Measurements from ENCODE around the gene MUC4.
"Not testable (repeated sequence)": the region's sequence is repeated elsewhere in the genome, so short reads cannot be mapped to it uniquely, and the experiment has no call there.

MUC4 gene

DNA sequence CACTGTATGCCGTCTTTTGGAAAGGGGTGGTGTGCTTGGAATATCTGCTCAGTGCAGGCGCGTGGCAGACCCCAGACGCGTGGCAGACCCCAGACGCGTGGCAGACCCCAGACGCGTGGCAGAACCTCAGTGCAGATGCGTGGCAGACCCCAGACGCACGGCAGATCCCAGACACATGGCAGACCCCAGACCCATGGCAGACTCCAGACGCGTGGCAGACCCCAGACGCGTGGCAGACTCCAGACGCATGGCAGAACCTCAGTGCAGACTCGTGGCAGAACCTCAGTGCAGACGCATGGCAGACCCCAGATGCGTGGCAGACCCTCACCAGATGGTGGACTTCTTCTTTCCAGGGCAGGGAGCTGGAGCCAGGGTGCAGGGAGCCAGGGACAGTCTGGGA, 637 bp upstream of the MUC4 start:
- in situ Hi-C loops (cut with HindIII; ENCODE audit: low sequenced_read_pairs), result no loop called here

DNA sequence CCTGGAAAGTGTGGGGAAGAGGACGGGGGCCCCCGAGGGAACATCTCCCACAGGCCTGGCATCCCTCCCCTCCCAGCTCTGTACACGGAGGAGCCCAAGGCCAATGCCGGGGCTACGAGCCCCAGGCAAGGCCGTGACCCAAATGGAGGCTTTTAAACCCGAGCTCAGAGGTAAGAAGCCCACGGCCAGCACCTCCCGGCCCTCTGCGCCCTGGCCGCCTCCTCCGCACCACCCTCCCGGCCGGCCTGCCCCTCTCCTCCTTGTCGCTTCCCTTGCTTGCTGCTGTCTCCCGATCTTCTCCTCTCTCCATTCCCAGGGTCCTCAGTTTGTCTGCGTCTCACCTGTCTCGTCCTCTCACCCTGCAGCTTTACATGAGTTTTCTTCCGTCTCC, 1.3 kb downstream of the MUC4 start:
- in situ Hi-C loops (cut with HindIII; ENCODE audit: low sequenced_read_pairs), result no loop called here

- in situ Hi-C loops (cut with HindIII; ENCODE audit: low sequenced_read_pairs), result no loop called here
Observed at GRCh38 chr3:195809796-195810454, 1.8 kb downstream of the MUC4 start.

GRCh38 chr3:195809291-195809785, 2.4 kb downstream of the MUC4 start:
- in situ Hi-C loops (cut with HindIII; ENCODE audit: low sequenced_read_pairs), result no loop called here

DNA sequence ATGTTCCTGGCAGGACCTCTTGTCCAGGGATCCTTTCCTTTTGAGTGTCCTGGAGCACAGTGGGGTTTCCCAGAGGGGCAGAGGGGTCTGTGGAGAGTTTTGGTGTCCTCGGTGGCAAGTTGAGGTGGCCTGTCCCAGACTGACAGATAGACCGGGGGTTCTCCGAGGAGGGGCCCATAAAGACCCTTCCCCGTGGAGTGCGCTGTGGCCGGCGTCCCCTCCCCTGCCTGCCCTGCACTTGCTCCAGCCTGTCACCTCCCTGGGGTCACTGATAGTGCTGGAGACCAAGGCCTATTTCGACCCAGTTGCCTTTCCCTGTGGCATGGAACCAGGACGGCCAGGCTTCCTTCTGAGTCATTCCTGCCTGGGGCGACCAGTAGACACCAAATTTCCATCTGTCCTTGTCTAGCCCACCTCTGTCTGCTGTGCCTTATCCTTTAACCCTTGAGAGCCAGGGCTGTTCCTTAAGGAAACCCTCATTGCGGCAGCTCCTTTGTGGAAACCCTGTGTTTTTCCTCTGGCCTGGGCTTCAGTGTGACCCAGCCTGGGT, 2.9 kb downstream of the MUC4 start:
- in situ Hi-C loops (cut with HindIII; ENCODE audit: low sequenced_read_pairs), result no loop called here

DNA sequence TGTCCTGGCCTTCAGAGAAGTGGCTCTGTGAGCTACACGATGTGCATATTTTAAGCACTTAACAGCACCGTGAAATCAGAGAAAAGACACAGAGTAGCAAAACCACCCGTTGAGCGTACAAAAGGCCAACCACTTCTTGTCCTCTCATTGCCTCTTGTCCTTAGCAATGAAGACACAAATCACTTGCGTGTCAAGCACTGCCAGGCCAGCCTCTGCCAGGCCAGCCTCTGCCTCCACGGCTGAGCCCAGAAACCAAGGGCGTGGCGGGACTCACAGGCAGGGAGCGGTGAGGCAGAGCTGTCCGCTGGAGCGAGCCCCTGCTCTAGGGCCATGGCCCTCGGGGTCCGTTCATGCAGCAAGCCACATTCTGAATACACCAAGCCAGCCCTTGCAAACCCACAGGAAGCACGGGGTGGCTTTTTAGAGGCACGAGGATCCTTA, 4.0 kb downstream of the MUC4 start:
- in situ Hi-C loops (cut with HindIII; ENCODE audit: low sequenced_read_pairs), result no loop called here

DNA sequence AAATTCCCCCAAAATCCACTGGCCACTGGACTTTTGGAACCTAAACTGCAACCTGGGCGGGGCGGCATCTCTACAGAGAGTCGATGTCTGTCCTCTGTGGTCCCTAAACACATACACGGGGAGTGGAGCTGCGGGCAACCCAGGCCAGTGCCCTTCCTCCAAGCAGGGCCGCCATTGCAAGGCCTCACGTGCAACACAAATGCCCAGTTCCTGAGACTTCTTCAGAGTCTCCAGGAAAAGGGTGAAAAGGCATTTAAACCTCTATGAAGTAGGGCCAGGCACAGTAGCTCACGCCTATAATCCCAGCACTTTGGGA, 4.9 kb downstream of the MUC4 start:
- in situ Hi-C loops (cut with HindIII; ENCODE audit: low sequenced_read_pairs), result no loop called here

DNA sequence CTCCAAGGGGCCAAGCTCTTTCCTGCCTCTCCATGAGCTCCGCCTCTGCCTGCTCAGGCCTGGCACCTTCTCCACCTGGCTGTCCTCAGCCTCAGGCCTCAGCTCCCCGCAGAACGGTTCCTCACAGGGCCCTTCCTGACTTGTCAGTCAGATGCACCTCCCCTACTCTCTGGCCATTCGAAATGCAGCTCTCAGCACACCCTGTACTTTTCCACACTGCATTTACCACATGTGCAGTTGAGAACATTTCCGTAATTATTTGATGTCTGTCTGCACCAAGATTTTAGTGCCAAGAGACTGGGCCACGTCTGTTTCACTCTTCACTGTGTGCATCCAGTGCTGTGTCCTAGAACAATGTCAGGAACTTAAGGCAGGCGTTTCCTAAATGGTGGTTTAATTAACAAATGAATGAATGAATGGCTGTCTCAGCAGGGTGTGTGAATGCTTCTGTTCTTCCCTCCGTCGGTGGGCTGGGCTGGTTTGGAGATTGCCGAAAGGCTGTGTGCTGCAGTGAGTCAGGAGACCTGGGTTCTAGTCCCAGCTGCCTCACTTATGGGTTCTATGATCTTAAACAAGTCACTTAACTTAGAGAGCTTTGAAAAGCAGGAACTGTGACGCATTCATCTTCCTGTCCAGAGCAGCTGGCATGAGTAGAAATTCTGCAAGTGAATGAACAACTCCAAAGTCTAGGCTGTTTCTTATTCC, 5.4 kb downstream of the MUC4 start:
- in situ Hi-C loops (cut with HindIII; ENCODE audit: low sequenced_read_pairs), result no loop called here

GRCh38 chr3:195805588-195805987, 6.1 kb downstream of the MUC4 start:
- in situ Hi-C loops (cut with HindIII; ENCODE audit: low sequenced_read_pairs), result not testable (repeated sequence)

GRCh38 chr3:195805181-195805580, 6.5 kb downstream of the MUC4 start:
- in situ Hi-C loops (cut with HindIII; ENCODE audit: low sequenced_read_pairs), result no loop called here

DNA sequence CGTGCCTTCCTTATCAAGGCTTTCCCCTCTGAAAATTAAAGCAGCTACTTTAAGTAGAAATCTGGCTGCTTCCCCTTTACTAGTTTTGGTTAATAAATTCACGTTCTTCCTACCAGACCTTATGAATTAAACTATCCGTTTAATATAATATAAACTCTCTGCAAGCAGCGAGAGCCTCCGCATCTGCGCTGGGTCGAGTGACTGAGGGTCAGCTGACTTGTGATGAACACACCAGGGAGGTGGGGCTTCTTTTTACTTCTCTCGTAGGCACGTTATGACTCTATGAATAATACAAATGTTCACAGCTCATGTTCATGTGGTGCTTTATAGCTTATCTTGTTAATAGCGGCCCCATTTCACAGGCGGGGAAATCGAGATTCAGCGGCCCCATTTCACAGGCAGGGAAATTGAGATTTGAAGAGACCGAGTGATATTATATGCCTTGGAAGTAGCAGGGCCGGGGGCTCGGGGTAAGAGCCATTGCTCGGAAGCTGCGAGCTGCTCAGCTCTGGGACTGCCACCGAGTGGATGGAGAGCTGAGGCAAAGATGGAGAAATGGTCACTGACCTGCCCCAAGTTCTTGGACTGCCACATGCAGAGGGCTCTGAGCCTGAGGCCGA, 8.3 kb downstream of the MUC4 start:
- in situ Hi-C loops (cut with HindIII; ENCODE audit: low sequenced_read_pairs), result loop anchor here (5.0 kb wide), 1 partner anchor 41 kb away; no protein-coding TSS in a partner anchor

GRCh38 chr3:195802795-195803194, 8.9 kb downstream of the MUC4 start:
- in situ Hi-C loops (cut with HindIII; ENCODE audit: low sequenced_read_pairs), result loop anchor here (5.0 kb wide), 1 partner anchor 40 kb away; no protein-coding TSS in a partner anchor

DNA sequence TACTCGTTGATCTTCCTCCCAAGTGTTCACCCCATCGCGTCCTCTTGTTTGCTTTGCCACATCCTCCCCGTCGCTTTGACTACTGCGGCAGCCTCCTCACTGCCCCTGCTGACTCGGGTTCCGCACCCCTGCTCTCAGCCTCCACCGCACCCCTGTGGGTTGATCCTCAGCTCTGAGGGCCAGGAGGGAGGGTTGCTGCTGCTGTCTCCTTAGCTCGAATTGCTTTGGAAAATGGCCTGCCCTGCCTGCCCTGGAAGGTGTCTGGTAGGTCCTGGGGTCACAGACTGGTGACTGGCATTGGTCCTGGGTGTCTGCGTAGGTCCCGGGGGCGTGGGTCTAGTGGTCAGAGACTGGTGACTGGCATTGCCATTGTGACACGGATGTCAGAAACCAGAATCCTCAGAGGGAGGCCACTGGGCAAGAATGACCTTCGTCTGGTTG, 9.4 kb downstream of the MUC4 start:
- in situ Hi-C loops (cut with HindIII; ENCODE audit: low sequenced_read_pairs), result loop anchor here (5.0 kb wide), 1 partner anchor 40 kb away; no protein-coding TSS in a partner anchor

DNA sequence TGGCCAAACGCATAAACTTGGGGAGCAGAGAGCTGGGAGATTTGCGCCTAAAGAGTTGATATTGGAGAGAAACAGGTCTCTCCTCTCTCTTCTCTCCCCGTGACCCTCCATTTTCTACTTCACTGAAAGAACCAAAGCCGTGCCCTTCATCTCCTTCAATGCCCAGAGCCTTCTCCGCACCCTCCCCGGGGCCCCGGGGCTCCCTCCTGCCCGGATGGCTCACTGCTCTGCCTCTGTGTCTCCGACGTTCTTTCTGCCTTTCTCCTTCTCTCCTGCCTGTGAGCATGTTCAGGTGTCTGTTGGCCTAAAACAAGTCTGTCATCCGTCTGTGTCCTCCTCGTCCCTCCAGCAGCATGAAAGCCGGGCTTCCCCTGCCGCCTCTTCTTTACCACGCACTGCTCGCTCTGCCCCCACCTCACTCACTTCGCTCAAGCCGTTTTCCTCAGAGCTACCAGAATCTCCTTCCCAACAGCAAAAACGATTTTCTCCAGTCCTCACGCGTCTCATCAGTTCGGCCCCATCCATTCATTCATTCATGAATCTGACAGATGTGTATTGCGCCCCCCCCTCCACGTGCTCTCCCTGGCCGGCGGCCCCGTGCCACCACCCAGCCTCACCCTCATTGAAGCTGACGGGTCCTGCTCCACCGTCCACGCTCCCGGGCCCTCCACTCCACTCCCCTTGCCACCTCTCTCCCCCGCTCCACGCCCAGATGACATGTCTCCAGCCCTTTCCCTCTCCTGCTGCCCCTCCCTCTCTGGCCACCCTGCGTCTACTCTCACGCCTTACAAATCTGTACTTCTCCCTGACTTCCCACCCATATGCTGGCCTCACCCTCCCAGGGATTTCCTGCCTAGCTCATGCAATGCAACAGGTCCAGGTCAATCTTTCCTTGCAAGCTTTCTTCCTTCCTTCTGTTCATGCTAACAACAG, 10.2 kb downstream of the MUC4 start:
- in situ Hi-C loops (cut with HindIII; ENCODE audit: low sequenced_read_pairs), result loop anchor here (5.0 kb wide), 1 partner anchor 39 kb away; no protein-coding TSS in a partner anchor

DNA sequence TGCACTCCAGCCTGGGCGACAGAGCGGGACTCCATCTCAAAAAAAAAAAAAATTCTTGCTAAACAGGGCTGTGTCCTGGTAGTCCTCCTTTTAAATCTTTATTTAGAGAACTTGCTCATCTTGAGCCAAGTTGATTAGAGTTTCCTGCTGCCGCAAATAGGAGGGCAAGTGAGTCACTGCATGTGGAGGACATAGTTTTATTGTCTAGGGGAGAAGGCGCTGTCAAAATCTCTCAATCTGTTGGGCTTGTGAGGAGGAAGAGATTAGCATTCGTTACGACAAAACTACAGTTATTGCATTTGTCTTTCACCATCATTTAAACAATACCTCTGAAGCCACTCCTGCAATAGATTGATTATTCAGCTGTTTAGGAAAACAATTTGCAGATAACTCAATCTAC, 11.5 kb downstream of the MUC4 start:
- in situ Hi-C loops (cut with HindIII; ENCODE audit: low sequenced_read_pairs), result loop anchor here (5.0 kb wide), 1 partner anchor 38 kb away; no protein-coding TSS in a partner anchor

- in situ Hi-C loops (cut with HindIII; ENCODE audit: low sequenced_read_pairs), result no loop called here
Observed at GRCh38 chr3:195796795-195797194, 14.9 kb downstream of the MUC4 start.

GRCh38 chr3:195794708-195795107, 17.0 kb downstream of the MUC4 start:
- in situ Hi-C loops (cut with HindIII; ENCODE audit: low sequenced_read_pairs), result no loop called here

- in situ Hi-C loops (cut with HindIII; ENCODE audit: low sequenced_read_pairs), result not testable (repeated sequence)
Observed at GRCh38 chr3:195792621-195793020, 19.1 kb downstream of the MUC4 start.

DNA sequence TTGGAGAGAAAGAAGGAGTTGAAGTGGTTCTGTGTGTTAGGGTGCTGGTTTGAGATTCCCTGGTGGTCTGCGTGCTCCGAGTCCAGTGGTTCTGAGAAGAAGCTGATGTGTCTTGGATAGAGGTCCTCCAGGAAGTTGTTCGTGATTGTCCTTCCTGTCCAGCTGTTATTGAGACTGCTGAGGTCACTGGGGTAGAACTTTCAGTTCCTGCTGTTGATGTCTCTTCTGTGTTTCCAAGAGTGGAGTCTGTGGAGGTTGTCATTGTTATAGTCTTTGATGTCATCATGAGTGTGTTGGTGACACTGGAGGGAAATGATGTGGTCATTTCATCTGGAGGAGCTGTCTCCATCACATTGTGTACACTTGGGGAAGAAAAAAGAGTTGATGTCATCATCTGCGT, 20.8 kb downstream of the MUC4 start:
- in situ Hi-C loops (cut with HindIII; ENCODE audit: low sequenced_read_pairs), result no loop called here

Data from endothelial cell of hepatic sinusoid (primary cell).